ENCODE results near the gene CSRNP3.

Gene CSRNP3

DNA sequence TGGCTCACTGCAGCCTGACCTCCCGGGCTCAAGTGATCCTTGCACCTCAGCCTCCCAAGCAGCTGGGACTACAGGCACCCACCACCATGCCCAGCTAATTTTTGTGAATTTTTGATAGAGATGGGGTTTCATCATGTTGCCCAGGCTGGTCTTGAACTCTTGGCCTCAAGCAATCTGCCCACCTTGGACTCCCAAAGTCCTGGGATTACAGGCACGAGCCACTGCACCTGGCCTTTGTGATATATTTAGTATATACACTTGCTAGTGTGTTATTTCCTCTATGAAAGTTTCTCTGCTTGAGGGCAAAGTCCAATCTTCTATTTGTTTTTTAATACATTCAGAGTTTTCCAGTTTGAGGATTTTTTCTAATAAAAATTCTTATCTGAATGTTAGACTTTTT lies 205.3 kb downstream of the CSRNP3 start:
- FAIRE-seq (no peak), DNase-seq (ENCODE audit: insufficient read length, low spot score) (no peak)

- DNase-seq (ENCODE audit: insufficient read length, low spot score) (no peak), FAIRE-seq (peak; percentile 57)
These were observed 206.1 kb downstream of the CSRNP3 start for GRCh38 chr2:165675551-165675968.

DNA sequence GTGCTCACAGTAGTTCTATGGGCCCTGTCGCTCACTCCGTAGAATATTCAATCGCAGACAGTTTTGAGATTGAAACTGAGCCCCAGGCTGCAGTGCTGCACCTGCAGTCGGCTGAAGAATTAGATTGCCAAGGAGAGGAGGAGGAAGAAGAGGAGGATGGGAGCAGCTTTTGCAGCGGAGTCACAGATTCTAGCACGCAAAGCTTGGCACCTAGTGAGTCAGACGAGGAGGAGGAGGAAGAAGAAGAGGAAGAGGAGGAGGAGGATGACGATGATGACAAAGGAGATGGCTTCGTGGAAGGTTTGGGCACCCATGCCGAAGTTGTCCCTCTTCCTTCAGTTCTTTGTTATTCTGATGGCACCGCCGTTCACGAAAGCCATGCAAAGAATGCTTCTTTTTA lies 209.4 kb downstream of the CSRNP3 start:
- no peak for DNase-seq (ENCODE audit: insufficient read length, low spot score)
- FAIRE-seq: no peak

- FAIRE-seq (no peak), DNase-seq (ENCODE audit: insufficient read length, low spot score) (no peak)
These were observed 210.1 kb downstream of the CSRNP3 start for GRCh38 chr2:165679621-165680020.

GRCh38 chr2:165681841-165682240 lies 212.3 kb downstream of the CSRNP3 start:
- no peak for FAIRE-seq
- no peak for DNase-seq (ENCODE audit: insufficient read length, low spot score)

GRCh38 chr2:165682546-165682945 lies 213.0 kb downstream of the CSRNP3 start:
- no peak for FAIRE-seq
- no peak for DNase-seq (ENCODE audit: insufficient read length, low spot score)

- FAIRE-seq: no peak
- DNase-seq (ENCODE audit: insufficient read length, low spot score): no peak
These were observed 217.3 kb downstream of the CSRNP3 start for GRCh38 chr2:165686800-165687199.

DNA sequence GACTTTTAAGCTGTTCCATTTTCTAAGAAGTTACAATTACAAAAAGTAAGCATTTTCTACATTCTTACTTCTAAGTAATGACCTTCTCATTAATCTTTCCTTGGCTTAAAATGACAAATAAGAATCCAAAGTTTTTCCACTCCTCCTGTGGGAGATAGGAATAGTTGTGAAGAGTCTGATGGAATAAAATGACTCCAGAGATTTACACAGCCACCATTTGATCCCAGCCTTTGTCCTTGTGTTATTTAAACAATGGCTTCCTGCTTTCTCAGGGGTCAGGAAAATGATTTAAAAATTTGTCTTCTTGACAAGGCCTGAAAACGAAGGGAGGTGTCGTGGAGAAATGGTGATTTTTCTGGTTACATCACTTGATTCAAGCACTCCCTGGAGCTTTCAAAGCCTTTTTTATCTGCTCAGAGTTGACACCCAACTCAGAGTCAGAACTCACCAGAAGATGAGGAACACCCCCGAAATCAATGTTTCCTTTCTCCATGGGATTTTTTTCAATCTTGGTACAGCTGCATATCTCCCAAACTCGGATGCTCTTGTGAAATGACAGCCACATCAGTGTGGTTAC lies 218.0 kb downstream of the CSRNP3 start:
- DNase-seq (ENCODE audit: insufficient read length, low spot score) (no peak), FAIRE-seq (no peak)

GRCh38 chr2:165691615-165692014 lies 222.1 kb downstream of the CSRNP3 start:
- no peak for DNase-seq (ENCODE audit: insufficient read length, low spot score)
- no peak for FAIRE-seq

GRCh38 chr2:165692906-165693305 lies 223.4 kb downstream of the CSRNP3 start:
- FAIRE-seq (no peak), DNase-seq (ENCODE audit: insufficient read length, low spot score) (no peak)

DNA sequence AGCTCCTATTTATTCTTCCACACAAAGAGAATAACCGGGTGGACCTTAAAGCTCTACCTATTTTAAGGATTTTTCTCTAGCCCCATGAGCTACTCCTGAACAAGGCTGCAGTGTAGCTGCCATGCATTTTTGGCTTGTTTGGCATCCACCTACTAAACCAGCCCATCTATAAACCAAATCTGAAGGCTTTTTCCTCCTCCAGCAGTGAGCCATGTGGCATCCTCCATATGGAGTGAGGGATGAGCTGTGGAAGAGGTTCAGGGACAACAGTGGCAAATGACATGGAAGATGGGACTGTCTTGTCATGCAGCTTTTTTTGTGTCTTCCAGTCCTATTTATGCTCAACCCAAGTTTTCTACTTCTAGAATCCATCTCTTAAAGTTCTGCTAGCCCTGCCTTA lies 224.3 kb downstream of the CSRNP3 start:
- no peak for FAIRE-seq
- no peak for DNase-seq (ENCODE audit: insufficient read length, low spot score)

DNA sequence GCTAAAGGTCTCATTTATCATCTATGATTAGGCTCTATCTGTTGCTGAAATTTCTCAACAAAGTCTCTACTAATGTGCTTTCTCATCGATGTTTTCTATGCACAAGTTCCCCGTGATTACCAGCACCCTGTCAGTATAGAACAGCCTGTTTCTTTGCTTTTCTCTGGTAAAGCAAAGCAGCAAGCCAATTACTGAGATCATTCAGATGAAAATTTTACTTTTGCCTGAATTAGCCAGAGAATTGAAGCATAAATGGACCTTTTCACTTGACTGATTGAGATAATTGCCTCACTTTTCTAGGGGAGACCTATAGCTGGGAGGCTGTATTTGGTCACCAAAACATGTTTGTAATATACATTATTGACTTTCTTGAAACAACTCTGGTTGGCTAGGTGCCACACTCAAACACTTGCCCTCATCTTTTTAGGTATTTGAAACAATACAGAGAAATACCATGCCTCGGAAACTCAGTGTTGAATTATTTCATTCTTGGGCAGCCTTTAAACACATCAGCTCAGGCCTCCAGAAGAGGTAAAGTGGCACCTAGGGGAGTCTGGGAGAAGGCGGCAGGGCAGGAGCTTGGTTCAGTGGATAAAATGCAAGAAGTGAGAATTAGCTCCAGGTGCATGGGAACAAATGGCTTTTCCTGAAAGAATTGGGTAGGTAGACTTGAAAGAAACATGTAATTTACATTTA lies 228.4 kb downstream of the CSRNP3 start:
- DNase-seq (ENCODE audit: insufficient read length, low spot score) (no peak), FAIRE-seq (no peak)

- no peak for FAIRE-seq
These were observed 229.0 kb downstream of the CSRNP3 start for GRCh38 chr2:165698444-165698884.

DNA sequence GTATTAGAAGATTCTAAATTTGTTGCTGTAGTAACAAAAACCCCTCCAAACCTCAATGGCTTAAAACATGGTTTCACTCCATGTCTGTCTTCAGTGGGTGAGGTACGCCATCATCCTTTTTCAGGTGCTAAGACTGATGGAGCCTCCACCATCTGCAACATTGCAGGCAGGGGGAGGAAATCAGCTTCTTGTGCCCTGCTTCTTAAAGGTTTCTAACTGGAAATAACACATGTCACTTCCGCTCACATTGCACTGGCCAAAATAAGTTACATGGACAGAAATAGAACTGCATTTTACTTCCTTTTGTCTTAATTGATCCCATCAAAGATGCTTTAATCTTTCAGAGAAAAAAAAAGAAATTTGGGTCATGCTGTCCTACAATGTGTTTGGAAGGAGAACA lies 230.4 kb downstream of the CSRNP3 start:
- FAIRE-seq (no peak), DNase-seq (ENCODE audit: insufficient read length, low spot score) (no peak)

More at GRCh38 chr2:165698444-165698884, 229.0 kb downstream of the CSRNP3 start:
- DNase-seq (ENCODE audit: insufficient read length, low spot score): peak; percentile 2

GRCh38 chr2:165700531-165700930 lies 231.0 kb downstream of the CSRNP3 start:
- FAIRE-seq (no peak), DNase-seq (ENCODE audit: insufficient read length, low spot score) (no peak)

DNA sequence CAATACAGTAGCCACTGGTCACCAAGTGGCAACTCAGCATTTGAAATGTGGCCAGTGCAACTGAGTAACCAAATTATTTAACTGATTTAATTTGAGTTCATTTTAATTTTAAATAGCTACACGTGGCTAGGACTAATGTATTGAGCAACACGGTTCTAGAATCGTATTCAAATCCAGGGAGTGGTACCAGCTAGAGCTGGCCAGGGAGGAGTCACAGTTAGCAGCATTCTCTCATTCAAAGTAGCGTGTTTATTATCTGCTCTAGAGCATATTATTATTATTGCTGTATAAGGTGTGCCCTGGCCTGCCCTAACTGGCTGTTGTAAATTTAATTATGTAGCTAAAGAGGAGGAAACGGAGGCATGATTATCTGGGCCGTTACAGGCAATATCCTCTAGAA lies 231.6 kb downstream of the CSRNP3 start:
- DNase-seq (ENCODE audit: insufficient read length, low spot score): no peak
- no peak for FAIRE-seq

DNA sequence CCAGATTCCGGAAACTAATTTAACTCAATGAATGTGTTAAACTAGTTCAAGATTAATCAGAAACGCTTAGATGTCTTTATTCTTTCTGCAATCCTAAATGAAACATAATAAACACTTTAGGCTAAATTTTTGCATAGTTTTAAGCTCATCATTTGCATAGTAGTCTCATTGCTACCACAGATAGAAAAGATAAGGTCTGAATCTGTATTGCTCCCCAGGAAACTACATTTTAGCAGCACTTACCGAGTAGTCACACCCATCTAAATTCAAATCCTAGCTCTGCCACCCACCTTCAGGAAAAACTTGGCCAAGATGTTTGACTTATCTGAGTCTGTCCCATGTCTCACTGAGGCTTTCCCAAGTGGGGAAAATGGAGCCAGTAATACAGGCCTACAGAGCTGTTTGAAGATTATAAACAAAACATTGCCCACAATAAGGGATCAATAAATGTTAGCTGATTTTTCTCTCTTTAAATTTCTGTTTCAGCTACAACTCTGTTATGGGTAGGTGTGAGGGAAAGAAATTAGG lies 237.5 kb downstream of the CSRNP3 start:
- FAIRE-seq (no peak), DNase-seq (ENCODE audit: insufficient read length, low spot score) (no peak)

- DNase-seq (ENCODE audit: insufficient read length, low spot score) (no peak), FAIRE-seq (no peak)
These were observed 246.6 kb downstream of the CSRNP3 start for GRCh38 chr2:165716091-165716490.

DNA sequence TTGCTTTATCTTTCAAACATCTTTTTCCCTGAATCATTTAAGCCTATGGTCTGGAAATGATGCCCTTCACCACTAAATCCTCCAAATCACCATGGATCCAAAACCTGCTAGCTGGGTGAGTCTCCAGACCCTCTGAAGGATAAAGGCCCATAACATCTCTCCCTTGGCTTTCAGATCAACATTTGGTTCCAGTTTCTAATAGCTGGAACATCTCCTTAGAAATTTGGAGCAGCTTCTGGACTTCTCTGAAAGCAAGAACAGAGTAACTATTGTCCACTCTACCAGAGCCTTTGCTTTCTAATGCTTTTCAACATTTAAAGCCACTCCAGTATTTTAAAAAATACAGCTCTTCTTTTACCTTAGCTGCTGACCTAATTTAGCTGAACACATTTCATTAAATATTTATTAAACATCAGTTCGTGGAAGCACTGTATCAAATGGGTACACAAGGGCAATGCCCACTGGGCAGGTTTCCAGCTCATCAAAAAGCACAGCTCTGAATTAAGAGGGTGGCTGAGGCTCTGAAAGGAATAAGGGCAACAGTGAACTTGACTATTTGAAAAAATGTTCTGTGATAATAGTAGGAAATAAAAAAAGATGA lies 249.2 kb downstream of the CSRNP3 start:
- no peak for FAIRE-seq
- DNase-seq (ENCODE audit: insufficient read length, low spot score): no peak

GRCh38 chr2:165720511-165720910 lies 251.0 kb downstream of the CSRNP3 start:
- FAIRE-seq (no peak), DNase-seq (ENCODE audit: insufficient read length, low spot score) (no peak)

- DNase-seq (ENCODE audit: insufficient read length, low spot score): no peak
- FAIRE-seq: no peak
These were observed 255.9 kb downstream of the CSRNP3 start for GRCh38 chr2:165725421-165725820.
